CD4-positive, alpha-beta T cell (primary cell): ENCODE results near the gene ITIH2. TPM values are rescaled to one million over a fixed set of nuclear protein-coding genes. Genes with fewer than 3 reads are reported as not detected.

ENCODE experiments used
- ATAC-seq: fragments of 200-7000 bp; cut with Tn5 transposase; one replicate; pipeline ENCODE4 v1.10.0; 2022; ENCODE audit warnings: mild to moderate bottlenecking; ENCODE audit not compliant: poor library complexity
- CTCF ChIA-PET: fragments of 350-600 bp; sonication (Branson Sonifier 250); formaldehyde crosslinking; loops from one replicate; lab custom pipeline; 2021; ENCODE audit warnings: antibody characterized with exemption, inconsistent platforms; lab: Charles Lee
- POLR2A ChIA-PET: fragments of 350-600 bp; sonication (Branson Sonifier 250); formaldehyde crosslinking; loops from one replicate; lab custom pipeline; 2021; ENCODE audit warnings: antibody characterized with exemption, inconsistent platforms; lab: Charles Lee
- DNase-seq, 14 experiments: peaks; one replicate each; pipeline ENCODE4 v3.0.0-alpha.2; 2013 to 2020; ENCODE audit warnings: mixed read lengths in 2 of 14
- H3K27ac ChIP-seq, 2 donors: one replicate each; pipeline versions ENCODE4 v1.5.1 to v1.7.0; 2013; ENCODE audit warnings: low read length in 2 of 2, low read depth in 1 of 2, mild to moderate bottlenecking in 1 of 2
- H3K27me3 ChIP-seq, 2 experiments: 1 replicate in 1 of 2; 2 replicates in 1 of 2; pipeline versions ENCODE4 v1.6.1 to v1.7.0; 2013; ENCODE audit warnings: low read length in 2 of 2, control low read depth in 1 of 2, mild to moderate bottlenecking in 1 of 2, moderate library complexity in 1 of 2; ENCODE audit not compliant: insufficient read depth in 2 of 2, control insufficient read depth in 1 of 2
- H3K36me3 ChIP-seq: one replicate; pipeline ENCODE4 v1.6.1; 2013; ENCODE audit warnings: low read length, control low read depth; ENCODE audit not compliant: insufficient read depth
- H3K4me1 ChIP-seq: one replicate; pipeline ENCODE4 v1.6.1; 2013; ENCODE audit warnings: low read length, control low read depth; ENCODE audit not compliant: insufficient read depth
- H3K4me3 ChIP-seq: one replicate; pipeline ENCODE4 v1.5.1; 2013; ENCODE audit warnings: mild to moderate bottlenecking, low read length, moderate library complexity
- H3K9me3 ChIP-seq, 2 experiments: 1 replicate in 1 of 2; 2 replicates in 1 of 2; pipeline versions ENCODE4 v1.6.1 to v1.7.0; 2013; ENCODE audit warnings: low read length in 2 of 2, mild to moderate bottlenecking in 2 of 2, control low read depth in 1 of 2, moderate library complexity in 1 of 2; ENCODE audit not compliant: control insufficient read depth in 1 of 2, insufficient read depth in 1 of 2
- H3K27ac Mint-ChIP-seq: one replicate; pipeline ENCODE4 v1.8.0; 2020; ENCODE audit warnings: mixed read lengths
- H3K27me3 Mint-ChIP-seq: one replicate; pipeline ENCODE4 v1.8.0; 2021; ENCODE audit warnings: mixed read lengths
- H3K36me3 Mint-ChIP-seq: one replicate; pipeline ENCODE4 v1.8.0; 2021; ENCODE audit warnings: low read depth, mixed read lengths
- H3K4me1 Mint-ChIP-seq: one replicate; pipeline ENCODE4 v1.8.0; 2021; ENCODE audit warnings: low read depth, mixed read lengths
- H3K4me3 Mint-ChIP-seq: one replicate; pipeline ENCODE4 v1.8.0; 2020; ENCODE audit warnings: mild to moderate bottlenecking, mixed read lengths
- H3K9me3 Mint-ChIP-seq: one replicate; pipeline ENCODE4 v1.8.0; 2020; ENCODE audit warnings: mixed read lengths
- CTCF ChIP-seq: fragments of 200-600 bp; IDR thresholded peaks from one replicate; pipeline ENCODE4 v1.8.0; 2022; ENCODE audit warnings: antibody characterized with exemption, mild to moderate bottlenecking
- intact Hi-C, 2 experiments: fragments of 100-400 bp; cut with DNase I in 1 of 2; cut with micrococcal nuclease in 1 of 2; formaldehyde crosslinking; loops; one replicate each; pipeline versions ENCODE4 v1.15.1 to v1.9.0; 2023 to 2025; cut with DNase I, micrococcal nuclease
- total RNA-seq, 174 experiments: library from RNA in 2 of 174; stranded (reverse) in 2 of 174; gene quantifications; one replicate each; pipeline ENCODE4 v1.2.3 and lab custom pipeline; 2021 to 2026

The ITIH2 gene
- total RNA-seq, 2 experiments from 2014 or later = not detected

DNA sequence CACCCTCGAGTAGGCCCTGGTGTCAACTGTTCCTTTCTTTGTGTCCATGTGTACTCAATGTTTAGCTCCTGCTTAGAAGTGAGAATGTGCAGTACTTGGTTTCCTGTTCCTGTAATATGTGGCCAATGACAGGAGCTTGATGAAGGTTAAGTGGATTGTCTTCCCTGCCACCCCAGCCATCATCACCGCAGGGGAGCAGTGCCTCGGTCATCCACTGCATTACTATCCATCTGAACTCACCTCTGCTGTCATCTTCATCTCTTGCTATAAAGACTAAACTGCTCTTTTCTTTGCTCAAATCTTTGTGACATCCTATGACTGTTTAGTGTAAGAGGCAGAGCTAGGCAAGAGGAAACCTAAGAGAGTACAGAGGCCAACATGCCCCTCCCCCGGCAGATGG lies 15.6 kb downstream of the ITIH2 start:
- ATAC-seq (no peak), DNase-seq (no peak)
- intact Hi-C loops = no loop called here
- Histone ChIP-seq H3K27ac (no peak overlapping the region), H3K4me3 (no peak overlapping the region), H3K36me3 (no peaks in the 10 kb centered on the region), H3K4me1 (no peaks in the 10 kb centered on the region), H3K27me3 (peaks cover 0 to 10% of the 10 kb centered on the region in 2 experiments), H3K9me3 (peaks cover 0 to 3% of the 10 kb centered on the region in 2 experiments)
- no peak overlapping the region for H3K27ac Mint-ChIP-seq
- no peak for TF ChIP-seq CTCF
- ChIA-PET POLR2A (no interaction called here), CTCF (no interaction called here)
- no peaks in the 10 kb centered on the region for H3K9me3 Mint-ChIP-seq
- H3K36me3 Mint-ChIP-seq = no peaks in the 10 kb centered on the region
- H3K27me3 Mint-ChIP-seq = peaks cover 13% of the 10 kb centered on the region
- no peak overlapping the region for H3K4me3 Mint-ChIP-seq
- no peaks in the 10 kb centered on the region for H3K4me1 Mint-ChIP-seq

DNA sequence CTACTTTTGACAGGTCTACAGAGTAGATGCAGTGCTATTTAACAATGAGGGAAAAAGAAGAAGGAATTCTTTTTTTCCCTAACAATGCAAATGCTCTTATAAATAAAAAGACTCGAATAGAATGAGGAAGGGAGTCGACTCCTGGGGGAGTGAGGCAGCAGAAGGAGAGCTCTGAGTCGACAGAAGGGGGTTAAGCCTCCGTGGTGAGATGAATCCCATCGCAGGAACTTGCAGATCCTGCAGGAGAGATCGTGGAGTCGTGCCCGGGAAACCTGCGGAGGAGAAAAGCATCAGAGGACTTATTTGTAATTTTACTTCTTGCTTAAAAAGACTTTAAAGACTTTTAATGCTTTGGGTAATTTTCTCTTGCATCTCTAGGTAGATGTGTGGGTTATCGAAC lies 17.4 kb downstream of the ITIH2 start:
- Histone ChIP-seq H3K27me3 (peaks cover 0 to 9% of the 10 kb centered on the region in 2 experiments), H3K27ac (no peak overlapping the region), H3K4me1 (no peaks in the 10 kb centered on the region), H3K9me3 (peaks cover 0 to 3% of the 10 kb centered on the region in 2 experiments), H3K4me3 (no peak overlapping the region), H3K36me3 (no peaks in the 10 kb centered on the region)
- no peaks in the 10 kb centered on the region for H3K4me1 Mint-ChIP-seq
- H3K4me3 Mint-ChIP-seq = no peak overlapping the region
- DNase-seq (no peak), ATAC-seq (no peak)
- ChIA-PET CTCF (no interaction called here), POLR2A (no interaction called here)
- H3K9me3 Mint-ChIP-seq = no peaks in the 10 kb centered on the region
- H3K27me3 Mint-ChIP-seq = peaks cover 17% of the 10 kb centered on the region
- no peaks in the 10 kb centered on the region for H3K36me3 Mint-ChIP-seq
- H3K27ac Mint-ChIP-seq = no peak overlapping the region
- intact Hi-C loops = no loop called here
- TF ChIP-seq CTCF = no peak

DNA sequence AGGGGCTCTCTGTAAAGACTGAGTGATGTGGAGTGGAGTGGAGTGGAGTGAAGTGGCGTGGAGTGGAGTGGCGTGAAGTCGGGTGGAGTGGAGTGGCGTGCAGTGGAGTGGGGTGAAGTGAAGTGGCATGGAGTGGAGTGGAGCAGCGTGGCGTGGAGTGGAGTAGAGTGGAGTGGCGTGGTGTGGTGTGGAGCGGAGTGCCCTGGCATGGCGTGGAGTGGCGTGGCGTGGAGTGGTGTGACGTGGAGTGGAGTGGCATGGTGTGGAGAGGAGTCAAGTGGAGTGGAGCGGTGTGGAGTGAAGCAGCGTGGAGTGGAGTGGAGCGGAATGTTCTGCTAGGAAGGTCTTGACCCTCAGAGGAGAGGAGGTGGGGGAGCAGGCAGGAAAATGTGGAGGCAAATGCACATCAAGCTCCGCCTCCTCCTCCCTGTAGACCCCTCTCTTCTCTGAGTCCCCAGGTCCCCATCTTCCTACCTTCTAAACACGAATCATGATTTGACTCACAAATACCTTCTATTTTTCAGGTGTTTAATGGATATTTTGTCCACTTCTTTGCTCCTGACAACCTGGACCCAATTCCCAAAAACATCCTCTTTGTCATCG lies 19.9 kb downstream of the ITIH2 start:
- H3K4me1 ChIP-seq = no peaks in the 10 kb centered on the region
- H3K27ac ChIP-seq = no peak overlapping the region
- H3K9me3 ChIP-seq = peaks cover 0 to 3% of the 10 kb centered on the region in 2 experiments
- Mint-ChIP-seq H3K4me1 (no peaks in the 10 kb centered on the region), H3K27ac (no peak overlapping the region), H3K36me3 (no peaks in the 10 kb centered on the region), H3K27me3 (peaks cover 14% of the 10 kb centered on the region), H3K4me3 (no peak overlapping the region), H3K9me3 (no peaks in the 10 kb centered on the region)
- no peak overlapping the region for H3K4me3 ChIP-seq
- peaks cover 0 to 3% of the 10 kb centered on the region in 2 experiments for H3K27me3 ChIP-seq
- no peak for DNase-seq
- no peak for TF ChIP-seq CTCF
- no peak for ATAC-seq
- no peaks in the 10 kb centered on the region for H3K36me3 ChIP-seq
- POLR2A ChIA-PET = no interaction called here
- intact Hi-C loops = no loop called here
- CTCF ChIA-PET = no interaction called here
